ENCODE data around the gene AMDHD1. TPM values are rescaled to one million over a fixed set of nuclear protein-coding genes. Genes with fewer than 3 reads are reported as not detected.

AMDHD1 gene
- total and polyA plus RNA-seq, 2 donors (not counting 3 experiments of a cell fraction or from before 2014, with no cell fraction given): not detected

DNA sequence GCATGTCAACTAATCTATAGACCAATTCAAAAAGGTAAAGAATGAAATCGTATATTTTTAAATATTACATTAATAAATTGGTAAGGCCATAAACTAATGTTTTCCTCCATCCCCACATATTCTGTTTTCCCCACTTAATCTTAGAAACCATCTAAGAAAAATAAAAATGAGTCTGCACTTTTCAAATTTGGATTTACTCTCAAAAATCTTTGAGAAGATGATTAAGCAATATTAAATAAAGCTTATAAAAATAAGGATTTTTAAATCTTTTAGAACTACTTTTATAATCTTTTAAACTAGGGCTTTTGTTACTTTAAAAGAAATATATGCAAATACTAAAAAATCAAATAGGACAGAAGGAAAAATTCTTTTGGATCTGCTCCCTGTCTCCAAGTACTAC lies 63.6 kb downstream of the AMDHD1 start:
- intact Hi-C loops (cut with micrococcal nuclease): no loop called here
- CTCF ChIA-PET: interaction anchor here (1.0 to 2.0 kb wide), 2 partner anchors 8 to 16 kb away, joined by 3 to 10 read pairs; no protein-coding TSS in a partner anchor

GRCh38 chr12:96007729-96008128 lies 64.6 kb downstream of the AMDHD1 start:
- ChIA-PET CTCF (interaction anchor here (2.0 kb wide), 1 partner anchor 9 kb away, joined by 10 read pairs; no protein-coding TSS in a partner anchor), POLR2A (no interaction called here)
- Histone ChIP-seq H3K9me3 (replicated peaks; ENCODE audit: control insufficient read depth, insufficient read depth, low read length) (no peaks in the 10 kb centered on the region), H3K9me1 (replicated peaks; ENCODE audit: control insufficient read depth, extremely low read depth, insufficient read depth, low read length) (no peaks in the 10 kb centered on the region), H3K79me2 (ENCODE audit: control insufficient read depth, insufficient read depth, low read length) (no peaks in the 10 kb centered on the region), H3K4me3 (replicated peaks in 1 of 3; ENCODE audit: insufficient read depth in 1 of 3, low read depth in 1 of 3, low read length in 3 of 3) (no peak overlapping the region), H3K36me3 (ENCODE audit: control insufficient read depth in 2 of 2, extremely low read depth in 1 of 2, insufficient read depth in 2 of 2, low read length in 2 of 2) (peaks cover 8 to 29% of the 10 kb centered on the region in 2 experiments), H3K4me1 (ENCODE audit: control insufficient read depth, extremely low read depth, insufficient read depth, low read length) (no peaks in the 10 kb centered on the region), H3K27ac (ENCODE audit: insufficient read depth, low read depth, low read length) (no peak overlapping the region), H3K4me2 (ENCODE audit: insufficient read depth, low read length) (no peak overlapping the region), H2AFZ (ENCODE audit: low read depth, low read length) (no peak overlapping the region), H3K9ac (replicated peaks; ENCODE audit: extremely low read depth, insufficient read depth, low read length) (no peak overlapping the region), H3K27me3 (ENCODE audit: control insufficient read depth in 2 of 2, insufficient read depth in 2 of 2, low read length in 2 of 2) (no peaks in the 10 kb centered on the region), H4K20me1 (replicated peaks; ENCODE audit: control insufficient read depth, extremely low read depth, insufficient read depth, low read length) (no peaks in the 10 kb centered on the region)
- BruUV-seq (replicated peaks): no TSS peak
- no peak for TF ChIP-seq MYC (IDR thresholded peaks at IDR 0.05; ENCODE audit: low read depth, low read length)
- TF ChIP-seq JUN (IDR thresholded peaks at IDR 0.05; ENCODE audit: borderline replicate concordance, insufficient read depth, insufficient read length, low read depth): no peak
- no peak for TF ChIP-seq FOS (IDR thresholded peaks at IDR 0.05; ENCODE audit: borderline replicate concordance, insufficient read depth, low read length)
- no peak for TF ChIP-seq CTCF (IDR thresholded peaks at IDR 0.05; ENCODE audit: extremely low read depth in 1 of 2, insufficient read depth in 1 of 2, low read depth in 1 of 2, low read length in 2 of 2)
- no peak for TF ChIP-seq GATA2 (IDR thresholded peaks at IDR 0.05; ENCODE audit: insufficient read depth, insufficient read length, low read depth, low read length)
- TF ChIP-seq MAX (IDR thresholded peaks at IDR 0.05; ENCODE audit: insufficient read depth, insufficient read length): no peak
- TF ChIP-seq POLR2AphosphoS5 (IDR thresholded peaks at IDR 0.05; ENCODE audit: insufficient read depth, low read depth, low read length): no peak
- no peak for TF ChIP-seq EZH2 (IDR thresholded peaks at IDR 0.05; ENCODE audit: borderline replicate concordance, low read depth, low read length, severe bottlenecking)
- TF ChIP-seq POLR2A (IDR thresholded peaks at IDR 0.05; ENCODE audit: low read depth, low read length): no peak
- dilution Hi-C loops (cut with MboI; ENCODE audit: extremely low pct_ligation_motif_present, low sequenced_read_pairs) (no loop called here), intact Hi-C loops (cut with micrococcal nuclease) (no loop called here)
- FAIRE-seq (no peak), DNase-seq (ENCODE audit: low read depth, low spot score) (no peak)

More for the DNA sequence above, 63.6 kb downstream of the AMDHD1 start:
- Histone ChIP-seq H3K4me1 (ENCODE audit: control insufficient read depth, extremely low read depth, insufficient read depth, low read length) (no peaks in the 10 kb centered on the region), H3K27me3 (ENCODE audit: control insufficient read depth in 2 of 2, insufficient read depth in 2 of 2, low read length in 2 of 2) (no peaks in the 10 kb centered on the region), H2AFZ (ENCODE audit: low read depth, low read length) (no peak overlapping the region), H3K4me2 (ENCODE audit: insufficient read depth, low read length) (no peak overlapping the region), H3K4me3 (replicated peaks in 1 of 3; ENCODE audit: insufficient read depth in 1 of 3, low read depth in 1 of 3, low read length in 3 of 3) (no peak overlapping the region), H3K9me1 (replicated peaks; ENCODE audit: control insufficient read depth, extremely low read depth, insufficient read depth, low read length) (no peaks in the 10 kb centered on the region), H3K9me3 (replicated peaks; ENCODE audit: control insufficient read depth, insufficient read depth, low read length) (no peaks in the 10 kb centered on the region), H3K36me3 (ENCODE audit: control insufficient read depth in 2 of 2, extremely low read depth in 1 of 2, insufficient read depth in 2 of 2, low read length in 2 of 2) (peaks cover 8 to 24% of the 10 kb centered on the region in 2 experiments), H3K27ac (ENCODE audit: insufficient read depth, low read depth, low read length) (no peak overlapping the region), H4K20me1 (replicated peaks; ENCODE audit: control insufficient read depth, extremely low read depth, insufficient read depth, low read length) (no peaks in the 10 kb centered on the region), H3K79me2 (ENCODE audit: control insufficient read depth, insufficient read depth, low read length) (no peaks in the 10 kb centered on the region), H3K9ac (replicated peaks; ENCODE audit: extremely low read depth, insufficient read depth, low read length) (no peak overlapping the region)
- dilution Hi-C loops (cut with MboI; ENCODE audit: extremely low pct_ligation_motif_present, low sequenced_read_pairs): no loop called here
- DNase-seq (ENCODE audit: low read depth, low spot score) (no peak), FAIRE-seq (no peak)
- TF ChIP-seq POLR2A (IDR thresholded peaks at IDR 0.05; ENCODE audit: low read depth, low read length) (no peak), MAX (IDR thresholded peaks at IDR 0.05; ENCODE audit: insufficient read depth, insufficient read length) (no peak)
- no TSS peak for BruUV-seq (replicated peaks)
- POLR2A ChIA-PET: no interaction called here
